SK-N-SH (cell line): ENCODE data around the gene CSF2RB.

ENCODE experiments used
- CTCF ChIP-seq: fragments of 200-600 bp; sonication (generic); IDR thresholded peaks from 2 replicates; pipeline ENCODE4 v1.6.1; 2017; ENCODE audit warnings: antibody characterized with exemption, mild to moderate bottlenecking, moderate library complexity
- EZH2phosphoT487 ChIP-seq: fragments of 200-600 bp; sonication (generic); IDR thresholded peaks from 2 replicates; pipeline ENCODE4 v1.6.1; 2017; ENCODE audit warnings: low read depth, mixed run types, mild to moderate bottlenecking, antibody characterized with exemption, moderate library complexity, borderline replicate concordance
- FOXJ3 ChIP-seq: sonication (generic); formaldehyde crosslinking; IDR thresholded peaks from 2 replicates; pipeline ENCODE4 v1.5.1; 2020; ENCODE audit warnings: mild to moderate bottlenecking, missing genetic modification reagents
- GATA2 ChIP-seq: sonication (generic); formaldehyde crosslinking; IDR thresholded peaks from 2 replicates; pipeline ENCODE4 v1.5.0; 2020; ENCODE audit warnings: mild to moderate bottlenecking, missing genetic modification reagents
- JUND ChIP-seq: IDR thresholded peaks from 2 replicates; pipeline ENCODE4 v1.4.0; 2012
- MAX ChIP-seq: IDR thresholded peaks from 2 replicates; pipeline ENCODE4 v1.4.0; 2012; ENCODE audit warnings: low read depth
- MXI1 ChIP-seq: IDR thresholded peaks from 2 replicates; pipeline ENCODE4 v1.6.1; 2012; ENCODE audit warnings: mild to moderate bottlenecking, low read depth, low read length, improper control_type of control experiment
- POLR2AphosphoS5 ChIP-seq: IDR thresholded peaks from 2 replicates; pipeline ENCODE4 v1.6.1; 2012; ENCODE audit warnings: low read depth, low read length
- RAD21 ChIP-seq: IDR thresholded peaks from 2 replicates; pipeline ENCODE4 v1.6.1; 2012; ENCODE audit warnings: mild to moderate bottlenecking, low read length
- RXRA ChIP-seq: IDR thresholded peaks from 2 replicates; pipeline ENCODE4 v1.4.0; 2012; ENCODE audit warnings: low read depth, mild to moderate bottlenecking, borderline replicate concordance
- SIN3A ChIP-seq: IDR thresholded peaks from 2 replicates; pipeline ENCODE4 v1.6.1; 2012; ENCODE audit warnings: low read depth, mild to moderate bottlenecking, low read length, moderate library complexity, borderline replicate concordance
- SMC3 ChIP-seq: IDR thresholded peaks from 2 replicates; pipeline ENCODE4 v1.6.1; 2012; ENCODE audit warnings: low read depth, low read length, improper control_type of control experiment
- TCF12 ChIP-seq: IDR thresholded peaks from 2 replicates; pipeline ENCODE4 v1.4.0; 2012
- ZBTB33 ChIP-seq: IDR thresholded peaks from 2 replicates; pipeline ENCODE4 v1.4.0; 2012; ENCODE audit warnings: low read depth, borderline replicate concordance

- no peak for TF ChIP-seq CTCF
- TF ChIP-seq RAD21: no peak
- TF ChIP-seq POLR2AphosphoS5: no peak
- TF ChIP-seq GATA2 (CRISPR knock-in tag): no peak
- no peak for TF ChIP-seq MAX
- no peak for TF ChIP-seq TCF12
- no peak for TF ChIP-seq FOXJ3 (CRISPR knock-in tag)
- TF ChIP-seq SMC3: no peak
- TF ChIP-seq SIN3A: no peak
- TF ChIP-seq MXI1: no peak
- TF ChIP-seq JUND: no peak
- no peak for TF ChIP-seq EZH2phosphoT487
- no peak for TF ChIP-seq RXRA
- TF ChIP-seq ZBTB33: no peak
Measured at GRCh38 chr22:36914390-36914752, 943 bp downstream of the CSF2RB start.
